ENCODE results near the gene GIGYF2.
"Not testable (repeated sequence)": the region's sequence is repeated elsewhere in the genome, so short reads cannot be mapped to it uniquely, and the experiment has no call there.

Gene GIGYF2

GRCh38 chr2:232672588-232672987 lies 24.5 kb upstream of the GIGYF2 start:
- in situ Hi-C loops (cut with HindIII; ENCODE audit: low pct_unique_long_range_greater_than_20kb, low sequenced_read_pairs) = no loop called here
- DNase-seq (ENCODE audit: low read depth in 1 of 2, low spot score in 1 of 2) = peak in 1 of 2 experiments; percentile 50
- no peak for TF ChIP-seq JUND (IDR thresholded peaks at IDR 0.05; ENCODE audit: low read depth)

- in situ Hi-C loops (cut with HindIII; ENCODE audit: low pct_unique_long_range_greater_than_20kb, low sequenced_read_pairs) = no loop called here
- TF ChIP-seq JUND (IDR thresholded peaks at IDR 0.05; ENCODE audit: low read depth) = no peak
- DNase-seq (ENCODE audit: low read depth in 1 of 2, low spot score in 1 of 2) = no peak
Observed at GRCh38 chr2:232674491-232674890, 22.6 kb upstream of the GIGYF2 start.

- in situ Hi-C loops (cut with HindIII; ENCODE audit: low pct_unique_long_range_greater_than_20kb, low sequenced_read_pairs) = no loop called here
- TF ChIP-seq JUND (IDR thresholded peaks at IDR 0.05; ENCODE audit: low read depth) = no peak
Observed at GRCh38 chr2:232675381-232675780, 21.8 kb upstream of the GIGYF2 start.

GRCh38 chr2:232680006-232680405 lies 17.1 kb upstream of the GIGYF2 start:
- in situ Hi-C loops (cut with HindIII; ENCODE audit: low pct_unique_long_range_greater_than_20kb, low sequenced_read_pairs) = no loop called here
- no peak for TF ChIP-seq JUND (IDR thresholded peaks at IDR 0.05; ENCODE audit: low read depth)
- DNase-seq (ENCODE audit: low read depth in 1 of 2, low spot score in 1 of 2) = no peak

More at GRCh38 chr2:232675381-232675780, 21.8 kb upstream of the GIGYF2 start:
- no peak for DNase-seq (ENCODE audit: low read depth in 1 of 2, low spot score in 1 of 2)

- in situ Hi-C loops (cut with HindIII; ENCODE audit: low pct_unique_long_range_greater_than_20kb, low sequenced_read_pairs) = no loop called here
- DNase-seq (ENCODE audit: low read depth in 1 of 2, low spot score in 1 of 2) = no peak
- no peak for TF ChIP-seq JUND (IDR thresholded peaks at IDR 0.05; ENCODE audit: low read depth)
Observed at GRCh38 chr2:232681527-232681926, 15.6 kb upstream of the GIGYF2 start.

- no peak for TF ChIP-seq JUND (IDR thresholded peaks at IDR 0.05; ENCODE audit: low read depth)
- in situ Hi-C loops (cut with HindIII; ENCODE audit: low pct_unique_long_range_greater_than_20kb, low sequenced_read_pairs) = no loop called here
- peak in 1 of 2 experiments; percentile 13 for DNase-seq (ENCODE audit: low read depth in 1 of 2, low spot score in 1 of 2)
Observed at GRCh38 chr2:232683368-232683767, 13.8 kb upstream of the GIGYF2 start.

- in situ Hi-C loops (cut with HindIII; ENCODE audit: low pct_unique_long_range_greater_than_20kb, low sequenced_read_pairs); DNase-seq (ENCODE audit: low read depth in 1 of 2, low spot score in 1 of 2): not testable (repeated sequence)
Observed at GRCh38 chr2:232685391-232685790, 11.7 kb upstream of the GIGYF2 start.

- TF ChIP-seq JUND (IDR thresholded peaks at IDR 0.05; ENCODE audit: low read depth) = no peak
- in situ Hi-C loops (cut with HindIII; ENCODE audit: low pct_unique_long_range_greater_than_20kb, low sequenced_read_pairs) = no loop called here
- no peak for DNase-seq (ENCODE audit: low read depth in 1 of 2, low spot score in 1 of 2)
Observed at GRCh38 chr2:232687382-232688160, 9.6 kb upstream of the GIGYF2 start.

GRCh38 chr2:232688201-232688600 lies 8.9 kb upstream of the GIGYF2 start:
- in situ Hi-C loops (cut with HindIII; ENCODE audit: low pct_unique_long_range_greater_than_20kb, low sequenced_read_pairs) = no loop called here
- no peak for TF ChIP-seq JUND (IDR thresholded peaks at IDR 0.05; ENCODE audit: low read depth)
- no peak for DNase-seq (ENCODE audit: low read depth in 1 of 2, low spot score in 1 of 2)

GRCh38 chr2:232689152-232689910 lies 7.8 kb upstream of the GIGYF2 start:
- no peak for TF ChIP-seq JUND (IDR thresholded peaks at IDR 0.05; ENCODE audit: low read depth)
- DNase-seq (ENCODE audit: low read depth in 1 of 2, low spot score in 1 of 2) = no peak
- in situ Hi-C loops (cut with HindIII; ENCODE audit: low pct_unique_long_range_greater_than_20kb, low sequenced_read_pairs) = no loop called here

GRCh38 chr2:232691117-232691516 lies 6.0 kb upstream of the GIGYF2 start:
- DNase-seq (ENCODE audit: low read depth in 1 of 2, low spot score in 1 of 2); in situ Hi-C loops (cut with HindIII; ENCODE audit: low pct_unique_long_range_greater_than_20kb, low sequenced_read_pairs): not testable (repeated sequence)

GRCh38 chr2:232693344-232693743 lies 3.8 kb upstream of the GIGYF2 start:
- no peak for TF ChIP-seq JUND (IDR thresholded peaks at IDR 0.05; ENCODE audit: low read depth)
- in situ Hi-C loops (cut with HindIII; ENCODE audit: low pct_unique_long_range_greater_than_20kb, low sequenced_read_pairs) = no loop called here
- no peak for DNase-seq (ENCODE audit: low read depth in 1 of 2, low spot score in 1 of 2)

GRCh38 chr2:232696609-232697058 lies 497 bp upstream of the GIGYF2 start:
- in situ Hi-C loops (cut with HindIII; ENCODE audit: low pct_unique_long_range_greater_than_20kb, low sequenced_read_pairs) = no loop called here
- TF ChIP-seq JUND (IDR thresholded peaks at IDR 0.05; ENCODE audit: low read depth) = no peak
- DNase-seq (ENCODE audit: low read depth in 1 of 2, low spot score in 1 of 2) = no peak
